A172 (cell line): ENCODE results near the gene ATF6B. TPM values are rescaled to one million over a fixed set of nuclear protein-coding genes. Genes with fewer than 3 reads are reported as not detected.
"Not testable (repeated sequence)": the region's sequence is repeated elsewhere in the genome, so short reads cannot be mapped to it uniquely, and the experiment has no call there.

Experiments used
- DNase-seq: peaks from one replicate; pipeline ENCODE4 v3.0.0-alpha.2; 2015; ENCODE audit warnings: low spot score
- total RNA-seq: library from RNA; depleted of rRNA; stranded (reverse); fragments of >200 nt; shearing (Covaris generic); gene quantifications from 2 replicates; pipeline ENCODE4 v1.2.3, GENCODE V29; 2014; rRNA removed

Gene ATF6B
- total RNA-seq, 1 experiment from 2014 or later, result 22.2 TPM

GRCh38 chr6:32082478-32082877, 45.6 kb downstream of the ATF6B start:
- no peak for DNase-seq

- DNase-seq, result peak; percentile 92
Measured at GRCh38 chr6:32081168-32081990, 46.7 kb downstream of the ATF6B start.

- DNase-seq, result no peak
Measured at GRCh38 chr6:32079566-32080290, 48.3 kb downstream of the ATF6B start.

GRCh38 chr6:32076321-32076809, 51.7 kb downstream of the ATF6B start:
- DNase-seq, result peak; percentile 84

- DNase-seq, result no peak
Measured at GRCh38 chr6:32075781-32076180, 52.3 kb downstream of the ATF6B start.

- peak; percentile 20 for DNase-seq
Measured at GRCh38 chr6:32074996-32075532, 53.0 kb downstream of the ATF6B start.

- DNase-seq, result no peak
Measured at GRCh38 chr6:32073613-32074012, 54.4 kb downstream of the ATF6B start.

GRCh38 chr6:32073101-32073500, 54.9 kb downstream of the ATF6B start:
- no peak for DNase-seq

- DNase-seq, result no peak
Measured at GRCh38 chr6:32070814-32071543, 57.1 kb downstream of the ATF6B start.

GRCh38 chr6:32069878-32070515, 58.0 kb downstream of the ATF6B start:
- no peak for DNase-seq

GRCh38 chr6:32069460-32069859, 58.6 kb downstream of the ATF6B start:
- no peak for DNase-seq

GRCh38 chr6:32068867-32069266, 59.2 kb downstream of the ATF6B start:
- no peak for DNase-seq

- DNase-seq, result not testable (repeated sequence)
Measured at GRCh38 chr6:32068315-32068714, 59.7 kb downstream of the ATF6B start.

GRCh38 chr6:32067521-32067920, 60.5 kb downstream of the ATF6B start:
- not testable (repeated sequence) for DNase-seq

Other genes with a start within 250 kb of the ATF6B start
- not detected in 2 replicates for gene SLC44A4, start 249.2 kb downstream of the ATF6B start, total RNA-seq
- gene EHMT2, start 230.5 kb downstream of the ATF6B start, total RNA-seq, result 75.5 and 85.7 TPM in 2 replicates
- gene ZBTB12, start 226.2 kb downstream of the ATF6B start, total RNA-seq, result 1.3 and 4.1 TPM in 2 replicates
- gene C2, start 200.5 kb downstream of the ATF6B start, total RNA-seq, result 0.69 TPM in 1 of 2 replicates, not detected in the other
- gene CFB, start 182.2 kb downstream of the ATF6B start, total RNA-seq, result 3.7 and 4.0 TPM in 2 replicates
- gene NELFE, start 169.3 kb downstream of the ATF6B start, total RNA-seq, result 92.1 and 117 TPM in 2 replicates
- gene SKIC2, start 169.1 kb downstream of the ATF6B start, total RNA-seq, result 26.0 and 29.9 TPM in 2 replicates
- gene DXO, start 156.1 kb downstream of the ATF6B start, total RNA-seq, result 16.4 and 17.9 TPM in 2 replicates
- gene C4A, start 146.2 kb downstream of the ATF6B start, total RNA-seq, result 1.2 and 1.6 TPM in 2 replicates
- gene C4B, start 113.5 kb downstream of the ATF6B start, total RNA-seq, result 0.62 and 2.5 TPM in 2 replicates
- gene CYP21A2, start 89.8 kb downstream of the ATF6B start, total RNA-seq, result 0.05 TPM in 1 of 2 replicates, not detected in the other
- gene TNXB, start 18.9 kb downstream of the ATF6B start, total RNA-seq, result 45.0 and 45.7 TPM in 2 replicates
- gene FKBPL, start 2.0 kb upstream of the ATF6B start, total RNA-seq, result 4.8 and 8.8 TPM in 2 replicates
- gene PRRT1, start 23.7 kb upstream of the ATF6B start, total RNA-seq, result not detected in 2 replicates
- gene PPT2, start 25.9 kb upstream of the ATF6B start, total RNA-seq, result 4.7 and 7.7 TPM in 2 replicates
- 1.9 and 4.9 TPM in 2 replicates for gene EGFL8, start 36.3 kb upstream of the ATF6B start, total RNA-seq
- gene AGPAT1, start 47.8 kb upstream of the ATF6B start, total RNA-seq, result 29.6 and 36.2 TPM in 2 replicates
- gene RNF5, start 50.2 kb upstream of the ATF6B start, total RNA-seq, result 59.4 and 61.7 TPM in 2 replicates
- 0.60 and 2.2 TPM in 2 replicates for gene AGER, start 56.0 kb upstream of the ATF6B start, total RNA-seq
- 18.1 and 21.4 TPM in 2 replicates for gene PBX2, start 62.0 kb upstream of the ATF6B start, total RNA-seq
- 3.1 and 3.4 TPM in 2 replicates for gene GPSM3, start 64.4 kb upstream of the ATF6B start, total RNA-seq
- gene NOTCH4, start 95.8 kb upstream of the ATF6B start, total RNA-seq, result 0.81 and 1.6 TPM in 2 replicates
- not detected in 2 replicates for gene TSBP1, start 243.7 kb upstream of the ATF6B start, total RNA-seq